ENCODE data around the gene CSMD2. TPM values are rescaled to one million over a fixed set of nuclear protein-coding genes. Genes with fewer than 3 reads are reported as not detected.
"Not testable (repeated sequence)": the region's sequence is repeated elsewhere in the genome, so short reads cannot be mapped to it uniquely, and the experiment has no call there.

The CSMD2 gene
- total RNA-seq, 1 donor from 2014 or later, result 2.6 TPM

DNA sequence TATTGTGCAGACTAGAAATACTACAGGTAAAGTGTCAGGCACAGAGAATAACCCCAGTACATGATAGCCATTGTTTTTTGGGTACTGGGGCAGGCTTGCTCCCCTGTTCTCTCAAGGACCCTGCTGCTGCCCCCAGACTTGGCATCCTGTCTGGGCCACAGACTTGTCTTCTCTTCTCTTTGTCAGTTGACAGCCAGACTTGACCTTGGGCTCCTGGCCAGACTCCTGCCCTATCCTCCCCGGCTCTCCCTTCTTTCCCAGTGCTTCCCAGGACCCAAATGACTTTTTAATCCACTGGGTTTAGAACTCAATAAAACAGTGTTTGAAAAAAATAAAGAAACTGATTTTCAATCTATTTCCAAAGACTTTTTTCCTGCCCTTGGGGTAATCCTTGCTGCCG is 649.4 kb downstream of the CSMD2 start:
- H3K36me3 Mint-ChIP-seq, result no peaks in the 10 kb centered on the region
- no peak overlapping the region for H3K9ac ChIP-seq
- H2AFZ ChIP-seq (replicated peaks), result no peak overlapping the region
- no peaks in the 10 kb centered on the region for H3K4me1 ChIP-seq
- H3K4me2 ChIP-seq, result no peak overlapping the region
- no peaks in the 10 kb centered on the region for H3K79me2 ChIP-seq (ENCODE audit: low read depth)
- TF ChIP-seq, protein P1, sequence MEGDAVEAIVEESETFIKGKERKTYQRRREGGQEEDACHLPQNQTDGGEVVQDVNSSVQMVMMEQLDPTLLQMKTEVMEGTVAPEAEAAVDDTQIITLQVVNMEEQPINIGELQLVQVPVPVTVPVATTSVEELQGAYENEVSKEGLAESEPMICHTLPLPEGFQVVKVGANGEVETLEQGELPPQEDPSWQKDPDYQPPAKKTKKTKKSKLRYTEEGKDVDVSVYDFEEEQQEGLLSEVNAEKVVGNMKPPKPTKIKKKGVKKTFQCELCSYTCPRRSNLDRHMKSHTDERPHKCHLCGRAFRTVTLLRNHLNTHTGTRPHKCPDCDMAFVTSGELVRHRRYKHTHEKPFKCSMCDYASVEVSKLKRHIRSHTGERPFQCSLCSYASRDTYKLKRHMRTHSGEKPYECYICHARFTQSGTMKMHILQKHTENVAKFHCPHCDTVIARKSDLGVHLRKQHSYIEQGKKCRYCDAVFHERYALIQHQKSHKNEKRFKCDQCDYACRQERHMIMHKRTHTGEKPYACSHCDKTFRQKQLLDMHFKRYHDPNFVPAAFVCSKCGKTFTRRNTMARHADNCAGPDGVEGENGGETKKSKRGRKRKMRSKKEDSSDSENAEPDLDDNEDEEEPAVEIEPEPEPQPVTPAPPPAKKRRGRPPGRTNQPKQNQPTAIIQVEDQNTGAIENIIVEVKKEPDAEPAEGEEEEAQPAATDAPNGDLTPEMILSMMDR (IDR thresholded peaks at IDR 0.05), result no peak
- TF ChIP-seq EZH2phosphoT487 (IDR thresholded peaks at IDR 0.05), result no peak
- TF ChIP-seq EZH2 (IDR thresholded peaks at IDR 0.05), result no peak
- H3K27me3 ChIP-seq, result no peaks in the 10 kb centered on the region
- no peak overlapping the region for H3K27ac ChIP-seq
- no peak for DNase-seq (ENCODE audit: low spot score)
- H3F3A ChIP-seq (ENCODE audit: low read depth), result no peaks in the 10 kb centered on the region
- H3K4me3 ChIP-seq, result no peak overlapping the region
- no peak overlapping the region for H3K4me3 Mint-ChIP-seq
- H3K27ac Mint-ChIP-seq, result no peak overlapping the region
- no peaks in the 10 kb centered on the region for H3K36me3 ChIP-seq
- no peaks in the 10 kb centered on the region for H3K9me3 ChIP-seq (ENCODE audit: low read depth)
- H3K4me1 Mint-ChIP-seq, result peaks cover 6% of the 10 kb centered on the region
- peaks cover 6% of the 10 kb centered on the region for H3K27me3 Mint-ChIP-seq (ENCODE audit: insufficient read depth, low read depth)
- H3K9me3 Mint-ChIP-seq, result peaks cover 1% of the 10 kb centered on the region
- H4K20me1 ChIP-seq (ENCODE audit: low read depth), result no peaks in the 10 kb centered on the region

DNA sequence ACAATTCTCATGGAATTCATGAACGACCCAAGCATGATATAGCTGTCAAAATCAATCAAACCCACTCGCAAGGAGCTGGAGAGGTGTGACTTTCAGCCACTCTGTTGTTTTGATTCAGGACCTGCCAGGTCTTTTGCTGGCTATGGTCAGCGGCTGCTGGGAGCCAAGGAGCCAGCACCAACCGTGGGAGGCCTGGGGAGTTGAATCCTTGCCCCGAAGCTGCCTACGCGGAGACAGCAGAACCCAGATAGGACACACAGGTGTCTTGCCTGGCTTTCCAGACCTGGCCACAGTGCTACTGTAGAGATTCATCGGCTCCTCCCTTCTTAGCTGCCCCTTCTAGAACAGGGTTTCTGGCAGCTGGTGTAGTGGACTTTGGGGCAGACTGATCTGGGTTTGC is 649.9 kb downstream of the CSMD2 start:
- Histone ChIP-seq H3K4me1 (no peaks in the 10 kb centered on the region), H3K4me2 (no peak overlapping the region), H3F3A (ENCODE audit: low read depth) (no peaks in the 10 kb centered on the region), H2AFZ (replicated peaks) (no peak overlapping the region), H3K4me3 (no peak overlapping the region), H3K9ac (no peak overlapping the region), H3K27ac (no peak overlapping the region), H3K79me2 (ENCODE audit: low read depth) (no peaks in the 10 kb centered on the region), H4K20me1 (ENCODE audit: low read depth) (no peaks in the 10 kb centered on the region), H3K36me3 (no peaks in the 10 kb centered on the region), H3K27me3 (no peaks in the 10 kb centered on the region), H3K9me3 (ENCODE audit: low read depth) (no peaks in the 10 kb centered on the region)
- TF ChIP-seq EZH2phosphoT487 (IDR thresholded peaks at IDR 0.05) (no peak), EZH2 (IDR thresholded peaks at IDR 0.05) (no peak)
- TF ChIP-seq, protein P1 (IDR thresholded peaks at IDR 0.05), result no peak
- H3K9me3 Mint-ChIP-seq, result peaks cover 5% of the 10 kb centered on the region
- H3K4me1 Mint-ChIP-seq, result peaks cover 6% of the 10 kb centered on the region
- no peak overlapping the region for H3K4me3 Mint-ChIP-seq
- no peaks in the 10 kb centered on the region for H3K36me3 Mint-ChIP-seq
- no peak overlapping the region for H3K27ac Mint-ChIP-seq
- H3K27me3 Mint-ChIP-seq (ENCODE audit: insufficient read depth, low read depth), result peaks cover 6% of the 10 kb centered on the region
- no peak for DNase-seq (ENCODE audit: low spot score)

DNA sequence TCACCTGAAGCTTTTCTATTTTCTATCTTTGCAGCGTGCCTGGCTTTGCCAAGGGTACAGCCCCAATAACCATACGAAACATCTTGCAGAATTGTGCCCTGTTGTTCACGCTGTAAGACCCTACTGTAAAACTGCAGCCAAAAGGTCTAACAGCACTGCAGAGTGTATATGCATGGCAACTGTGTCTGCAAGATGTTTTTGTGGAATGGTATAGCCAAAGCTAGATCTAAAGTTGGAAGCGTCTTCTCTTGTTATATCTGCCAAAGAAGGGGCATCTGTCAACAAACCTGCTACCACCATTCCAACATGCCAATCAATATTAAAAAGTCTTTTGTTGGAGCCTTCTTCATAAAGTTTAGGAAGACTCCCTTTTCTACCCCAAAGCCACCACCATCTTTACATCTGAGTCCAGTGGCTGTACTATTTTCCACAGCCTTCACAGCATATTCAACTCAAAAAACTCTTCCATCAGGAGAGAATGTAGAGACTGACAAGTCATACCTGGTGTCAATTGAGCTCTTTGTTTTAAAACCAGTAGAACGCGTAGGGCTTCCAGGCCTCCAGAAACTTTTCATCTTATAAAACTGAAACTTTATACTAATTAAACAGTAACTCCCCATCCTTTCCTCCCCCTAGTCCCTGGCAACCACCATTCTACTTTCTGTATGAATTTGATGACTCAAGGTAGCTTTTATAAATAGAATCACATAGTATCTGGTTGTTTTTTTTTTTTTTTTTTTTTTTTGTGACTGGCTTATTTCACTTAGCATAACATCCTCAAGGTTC is 652.6 kb downstream of the CSMD2 start:
- Histone ChIP-seq H3K4me1 (no peaks in the 10 kb centered on the region), H3K36me3 (no peaks in the 10 kb centered on the region), H3K79me2 (ENCODE audit: low read depth) (no peaks in the 10 kb centered on the region), H3K9ac (no peak overlapping the region), H3F3A (ENCODE audit: low read depth) (no peaks in the 10 kb centered on the region), H3K4me3 (no peak overlapping the region), H4K20me1 (ENCODE audit: low read depth) (no peaks in the 10 kb centered on the region), H3K9me3 (ENCODE audit: low read depth) (no peaks in the 10 kb centered on the region), H3K27ac (no peak overlapping the region), H3K4me2 (no peak overlapping the region), H2AFZ (replicated peaks) (no peak overlapping the region), H3K27me3 (no peaks in the 10 kb centered on the region)
- peaks cover 6% of the 10 kb centered on the region for H3K27me3 Mint-ChIP-seq (ENCODE audit: insufficient read depth, low read depth)
- H3K4me1 Mint-ChIP-seq, result peaks cover 6% of the 10 kb centered on the region
- H3K27ac Mint-ChIP-seq, result no peak overlapping the region
- DNase-seq (ENCODE audit: low spot score), result no peak
- no peak overlapping the region for H3K4me3 Mint-ChIP-seq
- H3K36me3 Mint-ChIP-seq, result no peaks in the 10 kb centered on the region
- TF ChIP-seq, protein P1 (IDR thresholded peaks at IDR 0.05), result no peak
- no peak for TF ChIP-seq EZH2phosphoT487 (IDR thresholded peaks at IDR 0.05)
- TF ChIP-seq EZH2 (IDR thresholded peaks at IDR 0.05), result no peak
- H3K9me3 Mint-ChIP-seq, result peaks cover 8% of the 10 kb centered on the region

DNA sequence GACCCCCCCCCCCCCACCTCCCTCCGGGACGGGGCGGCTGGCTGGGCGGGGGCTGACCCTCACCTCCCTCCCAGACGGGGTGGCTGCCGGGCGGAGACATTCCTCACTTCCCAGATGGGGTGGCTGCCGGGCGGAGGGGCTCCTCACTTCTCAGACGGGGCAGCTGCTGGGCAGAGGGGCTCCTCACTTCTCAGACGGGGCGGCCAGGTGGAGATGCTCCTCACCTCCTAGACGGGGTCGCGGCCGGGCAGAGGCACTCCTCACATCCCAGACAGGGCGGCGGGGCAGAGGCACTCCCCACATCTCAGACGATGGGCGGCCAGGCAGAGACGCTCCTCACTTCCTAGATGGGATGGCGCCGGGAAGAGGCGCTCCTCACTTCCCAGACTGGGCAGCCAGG is 655.8 kb downstream of the CSMD2 start:
- DNase-seq (ENCODE audit: low spot score); H3K27me3 Mint-ChIP-seq (ENCODE audit: insufficient read depth, low read depth); H3K27ac Mint-ChIP-seq; H3K4me3 Mint-ChIP-seq; H2AFZ ChIP-seq (replicated peaks); H3K36me3 ChIP-seq; H3K9me3 ChIP-seq (ENCODE audit: low read depth); H3F3A ChIP-seq (ENCODE audit: low read depth); H3K79me2 ChIP-seq (ENCODE audit: low read depth); H3K9ac ChIP-seq; H3K27me3 ChIP-seq; H3K4me3 ChIP-seq; H4K20me1 ChIP-seq (ENCODE audit: low read depth); H3K9me3 Mint-ChIP-seq; H3K4me1 ChIP-seq; H3K27ac ChIP-seq; H3K4me1 Mint-ChIP-seq; H3K36me3 Mint-ChIP-seq; H3K4me2 ChIP-seq: not testable (repeated sequence)

Measured in neural progenitor cell (in vitro differentiated cells).